Vagina (tissue), 2 donors: ENCODE results near the gene DOCK2.

ENCODE experiments used
- POLR2A ChIP-seq, 2 donors: fragments of 450-650 bp; IDR thresholded peaks; one replicate each; pipeline ENCODE4 v1.6.1; 2017; ENCODE audit warnings: antibody characterized with exemption in 2 of 2, mild to moderate bottlenecking in 2 of 2, moderate library complexity in 2 of 2
- TF ChIP-seq, protein P1 (sequence below), 3 experiments: fragments of 450-650 bp in 2 of 3; fragments of 200-600 bp in 1 of 3; sonication (generic) in 1 of 3; IDR thresholded peaks; one replicate each; pipeline ENCODE4 v1.5.1; 2017 to 2019; ENCODE audit warnings: antibody characterized with exemption in 3 of 3, mild to moderate bottlenecking in 2 of 3, moderate library complexity in 2 of 3

DNA sequence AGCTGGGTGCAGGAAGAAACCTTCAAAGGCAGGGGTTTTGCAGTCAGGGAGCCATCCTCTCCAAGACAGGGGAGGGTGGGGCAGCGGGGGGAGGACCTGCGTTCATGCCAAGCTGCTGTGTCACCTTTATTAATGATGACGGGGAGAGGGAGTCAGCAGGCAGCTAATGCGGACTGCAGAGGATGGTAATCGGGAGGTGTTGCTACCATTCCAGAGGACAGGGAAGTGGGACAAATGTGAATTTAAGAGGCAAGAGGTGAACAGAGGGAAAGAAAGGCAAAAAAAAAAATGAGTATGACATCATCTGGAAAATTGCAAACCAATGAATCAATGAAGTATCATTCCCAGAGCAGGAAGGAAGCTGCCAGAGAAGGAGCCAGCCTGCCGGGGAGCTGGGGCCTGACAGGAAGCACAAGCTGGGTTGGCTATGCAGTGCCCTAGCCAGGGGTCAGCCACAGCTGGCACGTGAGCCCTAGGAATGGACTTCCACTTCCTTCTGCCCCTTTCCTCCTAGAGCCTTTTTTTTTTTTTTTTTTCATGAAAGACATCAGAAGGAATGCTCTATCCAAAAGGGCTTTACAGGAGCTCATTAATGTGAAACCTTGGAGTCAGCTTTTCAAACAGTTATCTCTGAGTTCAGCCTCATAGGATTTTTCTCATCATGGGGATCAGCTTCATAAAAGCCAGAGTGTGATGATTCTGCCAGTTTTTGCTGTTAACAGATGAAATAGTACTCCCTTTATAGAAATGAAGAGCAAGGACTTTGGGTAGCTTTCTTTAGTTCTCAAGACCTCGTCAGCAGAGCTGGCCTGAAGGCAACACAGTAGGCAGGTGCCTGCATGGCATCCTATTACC, 334.1 kb downstream of the DOCK2 start:
- no peak for TF ChIP-seq POLR2A (IDR thresholded peaks at IDR 0.05)
- TF ChIP-seq, protein P1, sequence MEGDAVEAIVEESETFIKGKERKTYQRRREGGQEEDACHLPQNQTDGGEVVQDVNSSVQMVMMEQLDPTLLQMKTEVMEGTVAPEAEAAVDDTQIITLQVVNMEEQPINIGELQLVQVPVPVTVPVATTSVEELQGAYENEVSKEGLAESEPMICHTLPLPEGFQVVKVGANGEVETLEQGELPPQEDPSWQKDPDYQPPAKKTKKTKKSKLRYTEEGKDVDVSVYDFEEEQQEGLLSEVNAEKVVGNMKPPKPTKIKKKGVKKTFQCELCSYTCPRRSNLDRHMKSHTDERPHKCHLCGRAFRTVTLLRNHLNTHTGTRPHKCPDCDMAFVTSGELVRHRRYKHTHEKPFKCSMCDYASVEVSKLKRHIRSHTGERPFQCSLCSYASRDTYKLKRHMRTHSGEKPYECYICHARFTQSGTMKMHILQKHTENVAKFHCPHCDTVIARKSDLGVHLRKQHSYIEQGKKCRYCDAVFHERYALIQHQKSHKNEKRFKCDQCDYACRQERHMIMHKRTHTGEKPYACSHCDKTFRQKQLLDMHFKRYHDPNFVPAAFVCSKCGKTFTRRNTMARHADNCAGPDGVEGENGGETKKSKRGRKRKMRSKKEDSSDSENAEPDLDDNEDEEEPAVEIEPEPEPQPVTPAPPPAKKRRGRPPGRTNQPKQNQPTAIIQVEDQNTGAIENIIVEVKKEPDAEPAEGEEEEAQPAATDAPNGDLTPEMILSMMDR (IDR thresholded peaks at IDR 0.05): no peak
